DMS79 treated with DMSO at 0.1 percent for 48 hours (cell line): Measurements from ENCODE around the gene PRB4.
"Not testable (repeated sequence)": the region's sequence is repeated elsewhere in the genome, so short reads cannot be mapped to it uniquely, and the experiment has no call there.

Experiments
- DNase-seq: peaks from one replicate; lab custom pipeline; 2025; lab: John Stamatoyannopoulos, UW

Gene PRB4

GRCh38 chr12:11310336-11310735 lies at the start of gene PRB4:
PRB4 (minus strand) TSS chr12:11310436; CDS start chr12:11310398, 38 bp downstream.
- no peak for DNase-seq

GRCh38 chr12:11351736-11352135 lies 41.5 kb upstream of the PRB4 start:
- DNase-seq = not testable (repeated sequence)

GRCh38 chr12:11348439-11348838 lies 38.2 kb upstream of the PRB4 start:
- DNase-seq = no peak

GRCh38 chr12:11347810-11348209 lies 37.6 kb upstream of the PRB4 start:
- no peak for DNase-seq

- DNase-seq = no peak
Measured at GRCh38 chr12:11344500-11344899, 34.3 kb upstream of the PRB4 start.

- no peak for DNase-seq
Measured at GRCh38 chr12:11324426-11324825, 14.2 kb upstream of the PRB4 start.

GRCh38 chr12:11321980-11322379 lies 11.7 kb upstream of the PRB4 start:
- no peak for DNase-seq

- no peak for DNase-seq
Measured at GRCh38 chr12:11307143-11307542, 3.1 kb downstream of the PRB4 start.

- no peak for DNase-seq
Measured at GRCh38 chr12:11273449-11273848, 36.8 kb downstream of the PRB4 start.

GRCh38 chr12:11269607-11270006 lies 40.6 kb downstream of the PRB4 start, which contains the start of gene PRB3:
PRB3 (minus strand) TSS chr12:11269707; CDS start chr12:11269669, 38 bp downstream.
- DNase-seq = no peak

- no peak for DNase-seq
Measured at GRCh38 chr12:11264501-11264900, 45.7 kb downstream of the PRB4 start.
